CD4-positive, alpha-beta T cell treated with Interleukin-6 at 100 ng/mL for 8 hours (primary cell): ENCODE data around the gene C12orf56.
"Not testable (repeated sequence)": the region's sequence is repeated elsewhere in the genome, so short reads cannot be mapped to it uniquely, and the experiment has no call there.

Experiments used
- DNase-seq: peaks from one replicate; pipeline ENCODE4 v3.0.0-alpha.2; 2020; ENCODE audit warnings: mixed read lengths, low spot score

The C12orf56 gene

GRCh38 chr12:64236549-64236948, 154.0 kb downstream of the C12orf56 start:
- no peak for DNase-seq

GRCh38 chr12:64232196-64232595, 158.4 kb downstream of the C12orf56 start:
- DNase-seq: no peak

- no peak for DNase-seq
These were observed 160.8 kb downstream of the C12orf56 start for GRCh38 chr12:64229796-64230195.

GRCh38 chr12:64229240-64229639, 161.3 kb downstream of the C12orf56 start:
- no peak for DNase-seq

GRCh38 chr12:64225626-64226025, 164.9 kb downstream of the C12orf56 start:
- no peak for DNase-seq

- peak; percentile 89 for DNase-seq
These were observed 168.4 kb downstream of the C12orf56 start, which contains the start of gene KICS2 for GRCh38 chr12:64222009-64222765. KICS2 (minus strand) TSS chr12:64222296; CDS start chr12:64222237, 59 bp downstream.

- no peak for DNase-seq
These were observed 168.9 kb downstream of the C12orf56 start for GRCh38 chr12:64221651-64222008.

- no peak for DNase-seq
These were observed 170.5 kb downstream of the C12orf56 start for GRCh38 chr12:64220046-64220445.

GRCh38 chr12:64219145-64219544, 171.4 kb downstream of the C12orf56 start:
- DNase-seq: no peak

GRCh38 chr12:64218597-64218996, 172.0 kb downstream of the C12orf56 start:
- DNase-seq: no peak

GRCh38 chr12:64217643-64218042, 172.9 kb downstream of the C12orf56 start:
- DNase-seq: not testable (repeated sequence)

GRCh38 chr12:64216239-64216638, 174.3 kb downstream of the C12orf56 start:
- no peak for DNase-seq
